H1 (cell line): Measurements from ENCODE around the gene CFDP1. TPM values are rescaled to one million over a fixed set of nuclear protein-coding genes. Genes with fewer than 3 reads are reported as not detected.

Experiments
- CTCF ChIA-PET: fragments of 300-600 bp; sonication (Branson Sonifier 250); formaldehyde crosslinking; loops from one replicate; lab custom pipeline; 2021; ENCODE audit not compliant: partially characterized antibody; lab: Charles Lee
- POLR2A ChIA-PET: fragments of 300-600 bp; sonication (Branson Sonifier 250); formaldehyde crosslinking; loops from one replicate; lab custom pipeline; 2021; ENCODE audit warnings: inconsistent platforms; ENCODE audit not compliant: partially characterized antibody; lab: Charles Lee
- DNase-seq, 2 experiments: peaks; one replicate each; pipeline versions ENCODE4 v3.0.0 to v3.0.0-alpha.2; 2010 to 2022; ENCODE audit warnings: low spot score in 2 of 2, low read depth in 1 of 2, mixed read lengths in 1 of 2
- FAIRE-seq: peaks from 2 replicates; lab custom pipeline; 2011; peaks lifted over from hg19 to GRCh38; lab: Jason Lieb, UNC
- H2AFZ ChIP-seq: 2 replicates; pipeline ENCODE4 v1.8.1; 2012; ENCODE audit warnings: low read length, inconsistent platforms
- H2AK5ac ChIP-seq: 2 replicates; pipeline ENCODE4 v1.6.1; 2013; ENCODE audit warnings: low read depth, low read length
- H2BK120ac ChIP-seq: replicated peaks from 2 replicates; pipeline ENCODE3; 2013; ENCODE audit warnings: low read depth, low read length, inconsistent platforms
- H2BK12ac ChIP-seq: 2 replicates; pipeline ENCODE4 v1.6.1; 2013; ENCODE audit warnings: low read depth, low read length
- H2BK15ac ChIP-seq: 2 replicates; pipeline ENCODE4 v1.6.1; 2013; ENCODE audit warnings: low read length
- H2BK20ac ChIP-seq: 2 replicates; pipeline ENCODE4 v1.6.1; 2013; ENCODE audit warnings: low read length
- H2BK5ac ChIP-seq: 2 replicates; pipeline ENCODE4 v1.6.1; 2013; ENCODE audit warnings: low read depth, low read length
- H3K14ac ChIP-seq: 2 replicates; pipeline ENCODE4 v1.6.1; 2013; ENCODE audit warnings: inconsistent platforms; ENCODE audit not compliant: insufficient read length
- H3K18ac ChIP-seq: 2 replicates; pipeline ENCODE4 v1.6.1; 2013; ENCODE audit warnings: low read length; ENCODE audit errors: extremely low read depth
- H3K23ac ChIP-seq: 2 replicates; pipeline ENCODE4 v1.6.1; 2013; ENCODE audit warnings: inconsistent platforms; ENCODE audit not compliant: insufficient read length
- H3K23me2 ChIP-seq: 2 replicates; pipeline ENCODE4 v1.6.1; 2013; ENCODE audit warnings: low read depth, low read length
- H3K27ac ChIP-seq: 2 replicates; pipeline ENCODE4 v1.6.1; 2011; ENCODE audit warnings: low read depth, low read length, inconsistent platforms
- H3K27me3 ChIP-seq, 4 experiments: replicated peaks in 1 of 4; 1 replicate in 1 of 4; 2 replicates in 3 of 4; pipeline versions ENCODE4 v1.6.1 to v1.8.1; 2011 to 2013; ENCODE audit warnings: low read length in 3 of 4, mild to moderate bottlenecking in 3 of 4, inconsistent platforms in 2 of 4, mixed read lengths in 2 of 4, moderate library complexity in 1 of 4; ENCODE audit not compliant: control insufficient read depth in 3 of 4, insufficient read depth in 3 of 4; ENCODE audit errors: extremely low read depth in 1 of 4
- H3K36me3 ChIP-seq, 4 experiments: 2 replicates each; pipeline versions ENCODE4 v1.6.1 to v1.8.1; 2011 to 2013; ENCODE audit warnings: mild to moderate bottlenecking in 4 of 4, low read length in 3 of 4, moderate library complexity in 2 of 4, control low read depth in 1 of 4, inconsistent platforms in 1 of 4; ENCODE audit not compliant: insufficient read depth in 4 of 4, control insufficient read depth in 2 of 4
- H3K4ac ChIP-seq: replicated peaks from 2 replicates; pipeline ENCODE3; 2013; ENCODE audit warnings: low read length, low read depth, mixed read lengths, inconsistent platforms; ENCODE audit not compliant: insufficient read length
- H3K4me1 ChIP-seq, 4 experiments: replicated peaks in 1 of 4; 1 replicate in 1 of 4; 2 replicates in 3 of 4; pipeline versions ENCODE4 v1.6.1 to v1.8.1; 2011 to 2013; ENCODE audit warnings: low read length in 3 of 4, inconsistent platforms in 2 of 4, mixed read lengths in 1 of 4; ENCODE audit not compliant: insufficient read depth in 4 of 4, control insufficient read depth in 3 of 4
- H3K4me2 ChIP-seq, 2 experiments: 2 replicates each; pipeline versions ENCODE4 v1.6.1 to v1.8.1; 2011 to 2013; ENCODE audit warnings: low read depth in 2 of 2, low read length in 2 of 2, control low read depth in 1 of 2, inconsistent platforms in 1 of 2, mild to moderate bottlenecking in 1 of 2; ENCODE audit not compliant: insufficient read depth in 1 of 2
- H3K4me3 ChIP-seq, 4 experiments: fragments of 200-600, 300-600 bp in 1 of 4; sonication (generic), shearing (Covaris generic), sonication (Bioruptor Twin) in 1 of 4; 2 replicates each; pipeline versions ENCODE4 v1.5.1 to v1.8.1; 2011 to 2016; ENCODE audit warnings: low read length in 4 of 4, low read depth in 3 of 4, control low read depth in 2 of 4, inconsistent platforms in 2 of 4, mild to moderate bottlenecking in 2 of 4, mixed read lengths in 1 of 4, moderate library complexity in 1 of 4; ENCODE audit not compliant: insufficient read depth in 2 of 4; ENCODE audit errors: extremely low read depth in 1 of 4
- H3K56ac ChIP-seq: replicated peaks from 2 replicates; pipeline ENCODE3; 2013; ENCODE audit warnings: low read depth, mild to moderate bottlenecking, mixed read lengths, low read length, inconsistent platforms; ENCODE audit not compliant: insufficient read length
- H3K79me1 ChIP-seq: 2 replicates; pipeline ENCODE4 v1.6.1; 2013; ENCODE audit warnings: low read depth, low read length, control low read depth
- H3K79me2 ChIP-seq, 2 experiments: 2 replicates each; pipeline versions ENCODE4 v1.6.1 to v1.8.1; 2012 to 2013; ENCODE audit warnings: low read length in 2 of 2, mild to moderate bottlenecking in 2 of 2, inconsistent platforms in 1 of 2; ENCODE audit not compliant: insufficient read depth in 2 of 2, control insufficient read depth in 1 of 2
- H3K9ac ChIP-seq, 4 experiments: replicated peaks in 1 of 4; 1 replicate in 1 of 4; 2 replicates in 3 of 4; pipeline versions ENCODE4 v1.6.1 to v1.8.1; 2011 to 2013; ENCODE audit warnings: low read depth in 3 of 4, low read length in 3 of 4, control low read depth in 2 of 4, mild to moderate bottlenecking in 2 of 4, moderate library complexity in 2 of 4, inconsistent platforms in 1 of 4; ENCODE audit errors: extremely low read depth in 1 of 4
- H3K9me3 ChIP-seq, 2 experiments: 2 replicates each; pipeline versions ENCODE4 v1.6.1 to v1.8.1; 2012 to 2013; ENCODE audit warnings: mild to moderate bottlenecking in 2 of 2, moderate library complexity in 2 of 2, control low read depth in 1 of 2, inconsistent platforms in 1 of 2, low read depth in 1 of 2, low read length in 1 of 2, mixed read lengths in 1 of 2; ENCODE audit not compliant: insufficient read depth in 2 of 2
- H4K20me1 ChIP-seq, 2 experiments: replicated peaks in 1 of 2; 2 replicates each; pipeline versions ENCODE3 to v1.8.1; 2011 to 2013; ENCODE audit warnings: inconsistent platforms in 2 of 2, low read length in 2 of 2, mild to moderate bottlenecking in 1 of 2; ENCODE audit not compliant: insufficient read depth in 2 of 2, control insufficient read depth in 1 of 2
- H4K5ac ChIP-seq: 2 replicates; pipeline ENCODE4 v1.6.1; 2013; ENCODE audit warnings: low read length, low read depth, mixed read lengths, inconsistent platforms; ENCODE audit not compliant: insufficient read length
- H4K8ac ChIP-seq: 2 replicates; pipeline ENCODE4 v1.8.0; 2013; ENCODE audit warnings: mild to moderate bottlenecking, moderate library complexity, low read length, inconsistent platforms; ENCODE audit not compliant: insufficient read depth; ENCODE audit errors: extremely low read depth
- H4K91ac ChIP-seq: replicated peaks from 2 replicates; pipeline ENCODE3; 2013; ENCODE audit warnings: low read length, mixed read lengths, inconsistent platforms; ENCODE audit not compliant: insufficient read length
- CBX5 ChIP-seq: fragments of 300-800, 300-1000 bp; sonication (generic); IDR thresholded peaks from 2 replicates; pipeline ENCODE4 v1.7.1; 2016; ENCODE audit warnings: antibody characterized with exemption, low read length, low read depth
- GTF2F1 ChIP-seq: IDR thresholded peaks from 2 replicates; pipeline ENCODE4 v1.6.1; 2012; ENCODE audit warnings: low read depth, low read length, improper control_type of control experiment, borderline replicate concordance
- HDAC2 ChIP-seq, 2 experiments: fragments of 300-600 bp in 1 of 2; sonication (generic) in 1 of 2; IDR thresholded peaks; 2 replicates each; pipeline ENCODE4 v1.6.1; 2011 to 2012; ENCODE audit warnings: low read depth in 2 of 2, low read length in 2 of 2, mild to moderate bottlenecking in 2 of 2, moderate library complexity in 2 of 2, borderline replicate concordance in 1 of 2, inconsistent platforms in 1 of 2
- RNF2 ChIP-seq: fragments of 200-900, 300-1000 bp; sonication (generic); IDR thresholded peaks from 2 replicates; pipeline ENCODE4 v1.7.1; 2016; ENCODE audit warnings: borderline replicate concordance, low read depth, mild to moderate bottlenecking, antibody characterized with exemption, low read length; ENCODE audit not compliant: poor library complexity, severe bottlenecking; ENCODE audit errors: missing control alignments
- SRF ChIP-seq: IDR thresholded peaks from 2 replicates; pipeline ENCODE4 v1.6.1; 2011; ENCODE audit warnings: mild to moderate bottlenecking, low read depth, low read length, moderate library complexity
- TEAD4 ChIP-seq: IDR thresholded peaks from 2 replicates; pipeline ENCODE4 v1.6.1; 2012; ENCODE audit warnings: low read depth, low read length, inconsistent platforms, mixed read lengths
- WGBS, 2 experiments: shearing (Covaris generic) in 1 of 2; methylation state at CpG; one replicate each; pipeline versions ENCODE4 v1.1.6 to v1.1.7; 2013 to 2015; ENCODE audit warnings: low lambda C conversion rate in 2 of 2, mixed read lengths in 2 of 2, inconsistent platforms in 1 of 2, low coverage in 1 of 2, missing lambda C conversion rate in 1 of 2; ENCODE audit not compliant: insufficient replicate concordance in 2 of 2, insufficient coverage in 1 of 2, insufficient read length in 1 of 2; ENCODE audit errors: extremely low coverage in 1 of 2, missing lambda C conversion rate in 1 of 2; 5-methylcytosine and 5-hydroxymethylcytosine counted together
- polyA plus RNA-seq, 7 experiments: library from polyadenylated mRNA; depleted of rRNA in 3 of 7; stranded (reverse) in 5 of 7; unstranded in 2 of 7; fragments of >200 nt in 5 of 7; fragments of 200-250 nt in 2 of 7; gene quantifications; 1 replicate in 5 of 7; 2 replicates in 1 of 7; 4 replicates in 1 of 7; pipeline versions ENCODE4 v1.2.1 to v1.2.3, GENCODE V29; 2011 to 2013; ENCODE audit warnings: missing spikeins in 2 of 7, mixed read lengths in 2 of 7
- total RNA-seq: library from RNA; stranded (reverse); fragmentation: NEBNext Ultra II Directional; extraction: Animal tissue kit (Norgen Biotek cat#: 25700); gene quantifications from 2 replicates; pipeline ENCODE4 v1.2.1, GENCODE V29; 2021
- TF ChIP-seq, protein P1 (sequence below): IDR thresholded peaks from 2 replicates; pipeline ENCODE4 v1.6.1; 2011; ENCODE audit warnings: low read depth, mild to moderate bottlenecking, low read length; ENCODE audit not compliant: insufficient read depth

CFDP1 gene
- total and polyA plus RNA-seq, 2 of the 8 experiments (the other 6 are each of a cell fraction or from before 2014, with no cell fraction given) = 25.5 to 77.3 TPM

DNA sequence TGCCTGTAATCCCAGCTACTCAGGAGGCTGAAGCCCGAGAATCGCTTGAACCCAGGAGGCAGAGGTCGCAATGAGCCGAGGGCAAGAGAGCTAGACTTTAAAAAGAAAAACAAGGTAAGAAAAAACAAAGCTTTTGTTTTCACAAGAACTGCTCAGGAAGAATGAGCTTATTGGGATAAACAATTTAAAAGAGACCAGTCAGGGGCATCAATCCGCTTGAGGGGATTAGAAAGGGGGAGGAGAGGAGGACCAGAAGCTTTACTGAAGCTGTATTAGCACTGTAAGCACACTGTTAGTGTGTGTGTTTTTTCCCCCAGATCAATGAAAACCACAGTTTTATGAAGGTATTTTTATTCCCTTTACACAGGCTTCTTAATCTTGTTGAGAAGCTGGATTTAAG lies 22.4 kb upstream of the CFDP1 start:
- peaks cover 13% of the 10 kb centered on the region for H3K79me1 ChIP-seq
- H2BK5ac ChIP-seq = no peak overlapping the region
- H4K20me1 ChIP-seq = peaks cover 7 to 23% of the 10 kb centered on the region in 2 experiments
- H4K8ac ChIP-seq = no peak overlapping the region
- no peaks in the 10 kb centered on the region for H3K9me3 ChIP-seq
- FAIRE-seq = no peak
- H3K56ac ChIP-seq = no peak overlapping the region
- H2AK5ac ChIP-seq = no peak overlapping the region
- H3K23me2 ChIP-seq = no peaks in the 10 kb centered on the region
- no peak overlapping the region for H4K91ac ChIP-seq
- no peak overlapping the region for H4K5ac ChIP-seq
- H3K36me3 ChIP-seq = peaks cover 0 to 9% (median 4%) of the 10 kb centered on the region in 4 experiments; a peak in 2 of 8 replicates
- H3K27ac ChIP-seq = no peak overlapping the region
- H2AFZ ChIP-seq = no peak overlapping the region
- ChIA-PET CTCF (interaction anchor here (0.6 to 2.7 kb wide), 16 partner anchors 8 to 236 kb away, joined by 3 to 16 read pairs (median 4); partner anchors contain the start of gene TMEM170A), POLR2A (interaction anchor here (0.8 to 3.7 kb wide), 4 partner anchors 11 to 106 kb away, joined by 3 to 21 read pairs (median 6); partner anchors contain the start of gene CFDP1)
- DNase-seq = no peak
- no peaks in the 10 kb centered on the region for H3K27me3 ChIP-seq
- WGBS, 2 experiments = 73% methylated on average over 5 of the region's 5 CpGs; no CpG with 5 or more reads in 1 of the 2 experiments
- H3K4ac ChIP-seq = no peak overlapping the region
- no peak overlapping the region for H2BK120ac ChIP-seq
- H2BK15ac ChIP-seq = no peak overlapping the region
- H3K9ac ChIP-seq = no peak overlapping the region; a peak in 1 of 7 replicates
- H3K18ac ChIP-seq = no peak overlapping the region
- H2BK12ac ChIP-seq = no peak overlapping the region
- peaks cover 3 to 6% (median 4%) of the 10 kb centered on the region in 4 experiments; a peak in 6 of 7 replicates for H3K4me1 ChIP-seq
- TF ChIP-seq CBX5 = no peak
- TF ChIP-seq HDAC2 (IDR thresholded peaks at IDR 0.05; ENCODE audit: borderline replicate concordance in 1 of 2, low read depth in 2 of 2, low read length in 2 of 2) = no peak
- TF ChIP-seq TEAD4 = no peak
- no peak for TF ChIP-seq GTF2F1
- no peak for TF ChIP-seq SRF
- TF ChIP-seq RNF2 = no peak
- TF ChIP-seq, protein P1, sequence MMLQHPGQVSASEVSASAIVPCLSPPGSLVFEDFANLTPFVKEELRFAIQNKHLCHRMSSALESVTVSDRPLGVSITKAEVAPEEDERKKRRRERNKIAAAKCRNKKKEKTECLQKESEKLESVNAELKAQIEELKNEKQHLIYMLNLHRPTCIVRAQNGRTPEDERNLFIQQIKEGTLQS = no peak
- TF ChIP-seq, all 59 proteins: peak for 0
- H3K14ac ChIP-seq = no peak overlapping the region
- H3K4me2 ChIP-seq = no peak overlapping the region
- no peak overlapping the region for H2BK20ac ChIP-seq
- H3K79me2 ChIP-seq = peaks cover 12 to 86% of the 10 kb centered on the region in 2 experiments
- no peak overlapping the region for H3K23ac ChIP-seq
- no peak overlapping the region for H3K4me3 ChIP-seq
